OCI-LY1 (cell line): ENCODE measurements around the gene P2RY6.
"Not testable (repeated sequence)": the region's sequence is repeated elsewhere in the genome, so short reads cannot be mapped to it uniquely, and the experiment has no call there.

Experiments
- H2AFZ ChIP-seq: fragments of 200-600 bp; sonication (generic), shearing (Covaris generic); 2 replicates; pipeline ENCODE4 v1.6.0; 2014; ENCODE audit warnings: antibody characterized with exemption, mild to moderate bottlenecking, low read length
- H3F3A ChIP-seq: fragments of 200-600 bp; sonication (generic), shearing (Covaris generic); 2 replicates; pipeline ENCODE4 v1.6.0; 2014; ENCODE audit warnings: mild to moderate bottlenecking, antibody characterized with exemption, low read length, moderate library complexity; ENCODE audit not compliant: insufficient read depth
- H3K27ac ChIP-seq: fragments of 200-600 bp; sonication (generic); 2 replicates; pipeline ENCODE4 v1.5.1; 2014; ENCODE audit warnings: low read length, mixed run types, mild to moderate bottlenecking, low read depth; ENCODE audit not compliant: poor library complexity, severe bottlenecking
- H3K27me3 ChIP-seq: fragments of 200-600 bp; sonication (generic); 2 replicates; pipeline ENCODE4 v1.6.0; 2014; ENCODE audit warnings: antibody characterized with exemption, mild to moderate bottlenecking, low read length, moderate library complexity; ENCODE audit not compliant: insufficient read depth
- H3K36me3 ChIP-seq: fragments of 200-600 bp; sonication (generic); 2 replicates; pipeline ENCODE4 v1.6.1; 2014; ENCODE audit warnings: mild to moderate bottlenecking, antibody characterized with exemption, low read length, moderate library complexity, mixed read lengths; ENCODE audit not compliant: insufficient read depth
- H3K4me1 ChIP-seq: fragments of 200-600 bp; sonication (generic); 2 replicates; pipeline ENCODE4 v1.5.1; 2014; ENCODE audit warnings: mild to moderate bottlenecking, low read length, moderate library complexity; ENCODE audit not compliant: insufficient read depth, severe bottlenecking
- H3K4me2 ChIP-seq: fragments of 200-600 bp; sonication (generic), shearing (Covaris generic); 2 replicates; pipeline ENCODE4 v1.6.1; 2014; ENCODE audit warnings: low read length
- H3K4me3 ChIP-seq: fragments of 200-600 bp; sonication (generic); 2 replicates; pipeline ENCODE4 v1.5.1; 2014; ENCODE audit warnings: low read length, low read depth, mild to moderate bottlenecking, mixed read lengths; ENCODE audit not compliant: poor library complexity, severe bottlenecking
- H3K79me2 ChIP-seq: fragments of 200-600 bp; shearing (Covaris generic); 2 replicates; pipeline ENCODE4 v1.6.1; 2016; ENCODE audit warnings: mixed run types, low read length, mixed read lengths; ENCODE audit not compliant: insufficient read depth
- H3K9ac ChIP-seq: fragments of 200-600 bp; sonication (generic), shearing (Covaris generic); 2 replicates; pipeline ENCODE4 v1.6.1; 2014; ENCODE audit warnings: mild to moderate bottlenecking, low read length, mixed read lengths
- H3K9me2 ChIP-seq: fragments of 200-600 bp; sonication (generic), shearing (Covaris generic); 2 replicates; pipeline ENCODE4 v1.6.1; 2014; ENCODE audit warnings: low read depth, mild to moderate bottlenecking, low read length, mixed read lengths
- H3K9me3 ChIP-seq: fragments of 200-600 bp; shearing (Covaris generic); 2 replicates; pipeline ENCODE4 v1.6.1; 2014; ENCODE audit warnings: low read length, mixed read lengths
- H4K20me1 ChIP-seq: fragments of 200-600 bp; sonication (generic), shearing (Covaris generic); 2 replicates; pipeline ENCODE4 v1.6.0; 2016; ENCODE audit warnings: mild to moderate bottlenecking, low read length; ENCODE audit not compliant: insufficient read depth
- CTCF ChIP-seq: fragments of 200-600 bp; sonication (generic), shearing (Covaris generic); IDR thresholded peaks from 2 replicates; pipeline ENCODE4 v1.5.1; 2017; ENCODE audit warnings: mild to moderate bottlenecking, antibody characterized with exemption, low read length, moderate library complexity, mixed read lengths
- EZH2 ChIP-seq: fragments of 200-600 bp; sonication (generic), shearing (Covaris generic); IDR thresholded peaks from 2 replicates; pipeline ENCODE4 v1.8.0; 2017; ENCODE audit warnings: borderline replicate concordance, mixed run types, mild to moderate bottlenecking, antibody characterized with exemption, low read length, moderate library complexity, mixed read lengths

Gene P2RY6

GRCh38 chr11:73269459-73270015 is 2.6 kb upstream of the P2RY6 start:
- no peaks in the 10 kb centered on the region for H4K20me1 ChIP-seq
- H3K4me3 ChIP-seq: no peak overlapping the region
- no peaks in the 10 kb centered on the region for H3F3A ChIP-seq
- H3K79me2 ChIP-seq: no peaks in the 10 kb centered on the region
- no peak for TF ChIP-seq EZH2
- no peak for TF ChIP-seq CTCF
- H3K9me3 ChIP-seq: no peaks in the 10 kb centered on the region
- H3K36me3 ChIP-seq: no peaks in the 10 kb centered on the region
- no peak overlapping the region for H3K27ac ChIP-seq
- H3K27me3 ChIP-seq: no peaks in the 10 kb centered on the region; the same call in none of the 2 replicates
- H2AFZ ChIP-seq: no peak overlapping the region
- no peaks in the 10 kb centered on the region for H3K4me1 ChIP-seq
- H3K9ac ChIP-seq: no peak overlapping the region
- no peak overlapping the region for H3K4me2 ChIP-seq
- H3K9me2 ChIP-seq: no peaks in the 10 kb centered on the region

- H3K9me2 ChIP-seq: no peaks in the 10 kb centered on the region
- H3K79me2 ChIP-seq: no peaks in the 10 kb centered on the region
- H3K9ac ChIP-seq: no peak overlapping the region
- no peaks in the 10 kb centered on the region for H3K4me1 ChIP-seq
- TF ChIP-seq CTCF (no peak), EZH2 (no peak)
- no peaks in the 10 kb centered on the region for H3F3A ChIP-seq
- no peaks in the 10 kb centered on the region for H3K9me3 ChIP-seq
- no peaks in the 10 kb centered on the region; the same call in none of the 2 replicates for H3K27me3 ChIP-seq
- H3K27ac ChIP-seq: no peak overlapping the region
- H3K4me2 ChIP-seq: no peak overlapping the region
- H3K36me3 ChIP-seq: no peaks in the 10 kb centered on the region
- H4K20me1 ChIP-seq: no peaks in the 10 kb centered on the region
- no peak overlapping the region for H2AFZ ChIP-seq
- H3K4me3 ChIP-seq: no peak overlapping the region
Measured at GRCh38 chr11:73270016-73270854, 1.9 kb upstream of the P2RY6 start.

- no peak overlapping the region for H3K4me2 ChIP-seq
Measured at GRCh38 chr11:73270855-73271477, 1.2 kb upstream of the P2RY6 start.

GRCh38 chr11:73271478-73271865 is 666 bp upstream of the P2RY6 start:
- not testable (repeated sequence) for H2AFZ ChIP-seq, H3K4me2 ChIP-seq, H4K20me1 ChIP-seq, H3K27me3 ChIP-seq, H3K79me2 ChIP-seq, H3K4me3 ChIP-seq, H3K9me3 ChIP-seq, H3K36me3 ChIP-seq, H3F3A ChIP-seq, H3K4me1 ChIP-seq, H3K9ac ChIP-seq, H3K9me2 ChIP-seq, H3K27ac ChIP-seq

More at GRCh38 chr11:73270855-73271477, 1.2 kb upstream of the P2RY6 start:
- Histone ChIP-seq H3K27me3 (no peaks in the 10 kb centered on the region; the same call in none of the 2 replicates), H3K27ac (no peak overlapping the region), H3F3A (no peaks in the 10 kb centered on the region), H3K4me3 (no peak overlapping the region), H2AFZ (no peak overlapping the region), H3K4me1 (no peaks in the 10 kb centered on the region), H3K9me2 (no peaks in the 10 kb centered on the region), H3K79me2 (no peaks in the 10 kb centered on the region), H4K20me1 (no peaks in the 10 kb centered on the region), H3K9ac (no peak overlapping the region), H3K9me3 (no peaks in the 10 kb centered on the region), H3K36me3 (no peaks in the 10 kb centered on the region)
- TF ChIP-seq EZH2: no peak
- no peak for TF ChIP-seq CTCF
